Measurements from ENCODE around the gene URB1.
A peak's percentile ranks its signal among the peaks of the same experiment; 100 is the strongest.

Gene URB1

GRCh38 chr21:32368386-32368785 lies 24.4 kb downstream of the URB1 start:
- H2AFZ ChIP-seq (ENCODE audit: low read length): no peak overlapping the region
- no peak overlapping the region for H3K18ac ChIP-seq (ENCODE audit: low read length)
- H3K4me3 ChIP-seq (ENCODE audit: low read length in 2 of 2): no peak overlapping the region
- H3K4ac ChIP-seq (ENCODE audit: low read length): no peak overlapping the region
- H3K27me3 ChIP-seq (ENCODE audit: control insufficient read depth in 3 of 3, insufficient read depth in 3 of 3, low read depth in 1 of 3, low read length in 3 of 3): no peaks in the 10 kb centered on the region
- H3K14ac ChIP-seq (ENCODE audit: low read length): no peak overlapping the region
- no peak overlapping the region for H2BK15ac ChIP-seq (ENCODE audit: low read length)
- peaks cover 30 to 96% of the 10 kb centered on the region in 2 donors for H3K36me3 ChIP-seq (replicated peaks in 1 of 2; ENCODE audit: control insufficient read depth in 2 of 2, insufficient read depth in 2 of 2, low read length in 2 of 2)
- H2BK12ac ChIP-seq (ENCODE audit: low read length): no peak overlapping the region
- H3K9ac ChIP-seq (ENCODE audit: low read depth, low read length, poor library complexity): no peak overlapping the region
- H2BK120ac ChIP-seq (ENCODE audit: low read depth, low read length): no peak overlapping the region
- H3K79me1 ChIP-seq (ENCODE audit: low read depth, low read length): no peaks in the 10 kb centered on the region
- no peak overlapping the region for H3K23ac ChIP-seq (ENCODE audit: low read depth, low read length, poor library complexity)
- no peak overlapping the region for H3K4me2 ChIP-seq (ENCODE audit: insufficient read depth, low read length, poor library complexity, severe bottlenecking)
- no peak overlapping the region for H2BK5ac ChIP-seq (ENCODE audit: low read length)
- peaks cover 2 to 4% of the 10 kb centered on the region in 2 donors for H3K4me1 ChIP-seq (ENCODE audit: control insufficient read depth in 2 of 2, insufficient read depth in 1 of 2, low read depth in 1 of 2, low read length in 2 of 2)
- DNase-seq (ENCODE audit: low spot score): no peak
- WGBS, 2 donors (ENCODE audit: extremely low coverage in 2 of 2, insufficient read length in 2 of 2, insufficient replicate concordance in 1 of 2): no CpG with 5 or more reads among the region's 9 CpGs
- no peak overlapping the region for H3K27ac ChIP-seq (replicated peaks; ENCODE audit: low read length)
- H4K8ac ChIP-seq (ENCODE audit: low read depth, low read length): no peak overlapping the region
- no peak overlapping the region for H2AK5ac ChIP-seq (ENCODE audit: low read depth, low read length)
- H4K91ac ChIP-seq (ENCODE audit: low read depth, low read length, poor library complexity): no peak overlapping the region
- no peaks in the 10 kb centered on the region for H3K9me3 ChIP-seq (replicated peaks in 1 of 2; ENCODE audit: control insufficient read depth in 2 of 2, insufficient read depth in 1 of 2, low read depth in 1 of 2, low read length in 2 of 2)

- no peak overlapping the region for H2BK12ac ChIP-seq (ENCODE audit: low read length)
- no peaks in the 10 kb centered on the region for H3K27me3 ChIP-seq (ENCODE audit: control insufficient read depth in 3 of 3, insufficient read depth in 3 of 3, low read depth in 1 of 3, low read length in 3 of 3)
- H2BK15ac ChIP-seq (ENCODE audit: low read length): no peak overlapping the region
- WGBS, 2 donors (ENCODE audit: extremely low coverage in 2 of 2, insufficient read length in 2 of 2, insufficient replicate concordance in 1 of 2): no CpG with 5 or more reads among the region's 1 CpG
- no peaks in the 10 kb centered on the region for H3K79me1 ChIP-seq (ENCODE audit: low read depth, low read length)
- H3K27ac ChIP-seq (replicated peaks; ENCODE audit: low read length): no peak overlapping the region
- H4K8ac ChIP-seq (ENCODE audit: low read depth, low read length): no peak overlapping the region
- no peak overlapping the region for H3K14ac ChIP-seq (ENCODE audit: low read length)
- no peak overlapping the region for H3K23ac ChIP-seq (ENCODE audit: low read depth, low read length, poor library complexity)
- H3K4me2 ChIP-seq (ENCODE audit: insufficient read depth, low read length, poor library complexity, severe bottlenecking): no peak overlapping the region
- H4K91ac ChIP-seq (ENCODE audit: low read depth, low read length, poor library complexity): no peak overlapping the region
- no peak for DNase-seq (ENCODE audit: low spot score)
- H3K4me3 ChIP-seq (ENCODE audit: low read length in 2 of 2): no peak overlapping the region
- H3K4me1 ChIP-seq (ENCODE audit: control insufficient read depth in 2 of 2, insufficient read depth in 1 of 2, low read depth in 1 of 2, low read length in 2 of 2): peaks cover 2 to 4% of the 10 kb centered on the region in 2 donors
- H3K9ac ChIP-seq (ENCODE audit: low read depth, low read length, poor library complexity): no peak overlapping the region
- no peak overlapping the region for H2BK5ac ChIP-seq (ENCODE audit: low read length)
- H3K36me3 ChIP-seq (replicated peaks in 1 of 2; ENCODE audit: control insufficient read depth in 2 of 2, insufficient read depth in 2 of 2, low read length in 2 of 2): peaks cover 34 to 96% of the 10 kb centered on the region in 2 donors
- H3K4ac ChIP-seq (ENCODE audit: low read length): no peak overlapping the region
- no peak overlapping the region for H2BK120ac ChIP-seq (ENCODE audit: low read depth, low read length)
- H2AFZ ChIP-seq (ENCODE audit: low read length): no peak overlapping the region
- no peak overlapping the region for H3K18ac ChIP-seq (ENCODE audit: low read length)
- H3K9me3 ChIP-seq (replicated peaks in 1 of 2; ENCODE audit: control insufficient read depth in 2 of 2, insufficient read depth in 1 of 2, low read depth in 1 of 2, low read length in 2 of 2): no peaks in the 10 kb centered on the region
- no peak overlapping the region for H2AK5ac ChIP-seq (ENCODE audit: low read depth, low read length)
Observed at GRCh38 chr21:32367158-32367557, 25.7 kb downstream of the URB1 start.

GRCh38 chr21:32366191-32366590 lies 26.6 kb downstream of the URB1 start:
- H2BK120ac ChIP-seq (ENCODE audit: low read depth, low read length): no peak overlapping the region
- H3K36me3 ChIP-seq (replicated peaks in 1 of 2; ENCODE audit: control insufficient read depth in 2 of 2, insufficient read depth in 2 of 2, low read length in 2 of 2): peaks cover 38 to 96% of the 10 kb centered on the region in 2 donors
- H2BK12ac ChIP-seq (ENCODE audit: low read length): no peak overlapping the region
- DNase-seq (ENCODE audit: low spot score): no peak
- no peak overlapping the region for H2AK5ac ChIP-seq (ENCODE audit: low read depth, low read length)
- H2BK15ac ChIP-seq (ENCODE audit: low read length): no peak overlapping the region
- no peaks in the 10 kb centered on the region for H3K9me3 ChIP-seq (replicated peaks in 1 of 2; ENCODE audit: control insufficient read depth in 2 of 2, insufficient read depth in 1 of 2, low read depth in 1 of 2, low read length in 2 of 2)
- no peak overlapping the region for H3K23ac ChIP-seq (ENCODE audit: low read depth, low read length, poor library complexity)
- H3K9ac ChIP-seq (ENCODE audit: low read depth, low read length, poor library complexity): no peak overlapping the region
- no peak overlapping the region for H3K4me3 ChIP-seq (ENCODE audit: low read length in 2 of 2)
- no peak overlapping the region for H2BK5ac ChIP-seq (ENCODE audit: low read length)
- no peaks in the 10 kb centered on the region for H3K27me3 ChIP-seq (ENCODE audit: control insufficient read depth in 3 of 3, insufficient read depth in 3 of 3, low read depth in 1 of 3, low read length in 3 of 3)
- H3K4ac ChIP-seq (ENCODE audit: low read length): no peak overlapping the region
- no peak overlapping the region for H3K4me2 ChIP-seq (ENCODE audit: insufficient read depth, low read length, poor library complexity, severe bottlenecking)
- H4K91ac ChIP-seq (ENCODE audit: low read depth, low read length, poor library complexity): no peak overlapping the region
- no peak overlapping the region for H3K14ac ChIP-seq (ENCODE audit: low read length)
- peaks cover 2 to 4% of the 10 kb centered on the region in 2 donors for H3K4me1 ChIP-seq (ENCODE audit: control insufficient read depth in 2 of 2, insufficient read depth in 1 of 2, low read depth in 1 of 2, low read length in 2 of 2)
- H3K18ac ChIP-seq (ENCODE audit: low read length): no peak overlapping the region
- no peak overlapping the region for H3K27ac ChIP-seq (replicated peaks; ENCODE audit: low read length)
- WGBS, 2 donors (ENCODE audit: extremely low coverage in 2 of 2, insufficient read length in 2 of 2, insufficient replicate concordance in 1 of 2): no CpG with 5 or more reads among the region's 4 CpGs
- no peak overlapping the region for H4K8ac ChIP-seq (ENCODE audit: low read depth, low read length)
- H2AFZ ChIP-seq (ENCODE audit: low read length): no peak overlapping the region
- H3K79me1 ChIP-seq (ENCODE audit: low read depth, low read length): no peaks in the 10 kb centered on the region

- Histone ChIP-seq H4K8ac (ENCODE audit: low read depth, low read length) (no peak overlapping the region), H3K4me3 (ENCODE audit: low read length in 2 of 2) (no peak overlapping the region), H3K27ac (replicated peaks; ENCODE audit: low read length) (no peak overlapping the region), H2AFZ (ENCODE audit: low read length) (no peak overlapping the region), H3K79me1 (ENCODE audit: low read depth, low read length) (no peaks in the 10 kb centered on the region), H3K27me3 (ENCODE audit: control insufficient read depth in 3 of 3, insufficient read depth in 3 of 3, low read depth in 1 of 3, low read length in 3 of 3) (no peaks in the 10 kb centered on the region), H2BK12ac (ENCODE audit: low read length) (no peak overlapping the region), H3K4me2 (ENCODE audit: insufficient read depth, low read length, poor library complexity, severe bottlenecking) (no peak overlapping the region), H3K4ac (ENCODE audit: low read length) (no peak overlapping the region), H3K9me3 (replicated peaks in 1 of 2; ENCODE audit: control insufficient read depth in 2 of 2, insufficient read depth in 1 of 2, low read depth in 1 of 2, low read length in 2 of 2) (no peaks in the 10 kb centered on the region), H2AK5ac (ENCODE audit: low read depth, low read length) (no peak overlapping the region), H3K36me3 (replicated peaks in 1 of 2; ENCODE audit: control insufficient read depth in 2 of 2, insufficient read depth in 2 of 2, low read length in 2 of 2) (peaks cover 38 to 98% of the 10 kb centered on the region in 2 donors), H4K91ac (ENCODE audit: low read depth, low read length, poor library complexity) (no peak overlapping the region), H3K9ac (ENCODE audit: low read depth, low read length, poor library complexity) (peak overlapping the region; percentile 47), H2BK120ac (ENCODE audit: low read depth, low read length) (no peak overlapping the region), H2BK5ac (ENCODE audit: low read length) (no peak overlapping the region), H3K4me1 (ENCODE audit: control insufficient read depth in 2 of 2, insufficient read depth in 1 of 2, low read depth in 1 of 2, low read length in 2 of 2) (peaks cover 2 to 4% of the 10 kb centered on the region in 2 donors), H2BK15ac (ENCODE audit: low read length) (no peak overlapping the region), H3K18ac (ENCODE audit: low read length) (no peak overlapping the region), H3K14ac (ENCODE audit: low read length) (no peak overlapping the region), H3K23ac (ENCODE audit: low read depth, low read length, poor library complexity) (no peak overlapping the region)
- peak; percentile 18 for DNase-seq (ENCODE audit: low spot score)
- no CpG with 5 or more reads among the region's 4 CpGs for WGBS, 2 donors (ENCODE audit: extremely low coverage in 2 of 2, insufficient read length in 2 of 2, insufficient replicate concordance in 1 of 2)
Observed at GRCh38 chr21:32364796-32365195, 28.0 kb downstream of the URB1 start.

All from neuronal stem cell (in vitro differentiated cells).